ENCODE results near the gene TOP2A. TPM values are rescaled to one million over a fixed set of nuclear protein-coding genes. Genes with fewer than 3 reads are reported as not detected.

The TOP2A gene
- total and polyA plus RNA-seq, 9 of the 15 experiments (the other 6 are each of a cell fraction or from before 2014, with no cell fraction given), result 133 to 347 (median 259) TPM

- TF ChIP-seq TFE3 (CRISPR knock-in tag; IDR thresholded peaks at IDR 0.05) (no peak), ZNF778 (CRISPR knock-in tag; IDR thresholded peaks at IDR 0.05) (no peak), SUPT5H (IDR thresholded peaks at IDR 0.05) (peak; percentile 84), HLTF (IDR thresholded peaks at IDR 0.05) (0 out of 2 replicates have a peak, but pooled peaks have one; percentile 67), UBTF (IDR thresholded peaks at IDR 0.05; ENCODE audit: borderline replicate concordance in 1 of 2, low read depth in 2 of 2, low read length in 2 of 2) (no peak), FOXA1 (IDR thresholded peaks at IDR 0.05; ENCODE audit: borderline replicate concordance) (no peak), ZNF436 (CRISPR knock-in tag; IDR thresholded peaks at IDR 0.05) (no peak), PURB (CRISPR knock-in tag; IDR thresholded peaks at IDR 0.05; ENCODE audit: low read depth) (no peak), KAT2B (IDR thresholded peaks at IDR 0.05; ENCODE audit: low read depth, low read length) (no peak), ZNF75A (CRISPR knock-in tag; IDR thresholded peaks at IDR 0.05) (no peak), RBM22 (IDR thresholded peaks at IDR 0.05; ENCODE audit: low read depth, low read length, poor library complexity, severe bottlenecking) (peak; percentile 49), MTF1 (CRISPR knock-in tag; IDR thresholded peaks at IDR 0.05; ENCODE audit: borderline replicate concordance) (no peak), ZFX (CRISPR knock-in tag; IDR thresholded peaks at IDR 0.05) (0 out of 2 replicates have a peak, but pooled peaks have one; percentile 3), ETS1 (conservative IDR thresholded peaks at IDR 0.05; ENCODE audit: control insufficient read depth, low read depth, low read length) (no peak; the same call in 1 of the 2 replicates), POLR2AphosphoS2 (IDR thresholded peaks at IDR 0.05; ENCODE audit: low read length) (no peak), TCF15 (CRISPR knock-in tag; IDR thresholded peaks at IDR 0.05) (no peak), E2F6 (IDR thresholded peaks at IDR 0.05; ENCODE audit: borderline replicate concordance in 1 of 2, extremely low read depth in 1 of 2, insufficient read depth in 1 of 2, insufficient read length in 1 of 2, low read depth in 1 of 2, low read length in 1 of 2, poor library complexity in 1 of 2, severe bottlenecking in 1 of 2) (no peak), HDAC1 (IDR thresholded peaks at IDR 0.05) (peak in 1 of 2 experiments; percentile 59; a peak in 2 of 4 replicates)
These were observed 75.7 kb downstream of the TOP2A start (continued) for GRCh38 chr17:40341808-40342503.
